Endothelial cell of umbilical vein (primary cell): ENCODE data around the gene SLC9A9. TPM values are rescaled to one million over a fixed set of nuclear protein-coding genes. Genes with fewer than 3 reads are reported as not detected.

Source experiments
- BruUV-seq: library from RNA; stranded (reverse); fragments of 400-500 nt; replicated peaks from 2 replicates; lab custom pipeline; 2021; lab: Mats Ljungman, UMichigan
- CTCF ChIA-PET: fragments of 300-600, 350-600 bp; sonication (Branson Sonifier 250); formaldehyde crosslinking; loops from one replicate; lab custom pipeline; 2021; ENCODE audit warnings: antibody characterized with exemption, inconsistent platforms; lab: Charles Lee
- POLR2A ChIA-PET: fragments of 300-600, 350-600 bp; sonication (Branson Sonifier 250); formaldehyde crosslinking; loops from one replicate; lab custom pipeline; 2021; ENCODE audit warnings: antibody characterized with exemption, inconsistent platforms; lab: Charles Lee
- DNase-seq: peaks from one replicate; pipeline ENCODE4 v3.0.0-alpha.2; 2011; ENCODE audit warnings: low read depth, low spot score
- FAIRE-seq: peaks from 2 replicates; lab custom pipeline; 2011; peaks lifted over from hg19 to GRCh38; lab: Jason Lieb, UNC
- H2AFZ ChIP-seq: 2 replicates; pipeline ENCODE4 v1.6.0; 2012; ENCODE audit warnings: low read depth, low read length, control low read depth, inconsistent platforms
- H3K27ac ChIP-seq: 2 replicates; pipeline ENCODE4 v1.5.1; 2011; ENCODE audit warnings: low read depth, mild to moderate bottlenecking, control low read depth, low read length, moderate library complexity; ENCODE audit not compliant: insufficient read depth
- H3K27me3 ChIP-seq, 2 experiments: 2 replicates each; pipeline versions ENCODE4 v1.6.0 to v1.6.1; 2011; ENCODE audit warnings: low read length in 2 of 2, mixed read lengths in 1 of 2; ENCODE audit not compliant: control insufficient read depth in 2 of 2, insufficient read depth in 2 of 2
- H3K36me3 ChIP-seq, 2 experiments: 2 replicates in 1 of 2; 3 replicates in 1 of 2; pipeline ENCODE4 v1.5.1; 2011; ENCODE audit warnings: low read length in 2 of 2, mild to moderate bottlenecking in 1 of 2, moderate library complexity in 1 of 2; ENCODE audit not compliant: control insufficient read depth in 2 of 2, insufficient read depth in 2 of 2; ENCODE audit errors: extremely low read depth in 1 of 2
- H3K4me1 ChIP-seq: 3 replicates; pipeline ENCODE4 v1.5.1; 2011; ENCODE audit warnings: mild to moderate bottlenecking, low read length; ENCODE audit not compliant: control insufficient read depth, insufficient read depth; ENCODE audit errors: extremely low read depth
- H3K4me2 ChIP-seq: 2 replicates; pipeline ENCODE4 v1.6.1; 2011; ENCODE audit warnings: low read length, control low read depth, mixed read lengths; ENCODE audit not compliant: insufficient read depth
- H3K4me3 ChIP-seq, 3 experiments: fragments of 200-600 bp in 1 of 3; sonication (generic), shearing (Covaris generic) in 1 of 3; replicated peaks in 1 of 3; 2 replicates each; pipeline ENCODE4 v1.5.1; 2011 to 2016; ENCODE audit warnings: control low read depth in 3 of 3, low read length in 3 of 3, mild to moderate bottlenecking in 2 of 3, inconsistent platforms in 1 of 3, low read depth in 1 of 3, moderate library complexity in 1 of 3; ENCODE audit not compliant: insufficient read depth in 1 of 3
- H3K79me2 ChIP-seq: 2 replicates; pipeline ENCODE4 v1.6.0; 2012; ENCODE audit warnings: low read length, inconsistent platforms; ENCODE audit not compliant: control insufficient read depth, insufficient read depth
- H3K9ac ChIP-seq: replicated peaks from 2 replicates; pipeline ENCODE3; 2011; ENCODE audit warnings: low read length, control low read depth; ENCODE audit not compliant: insufficient read depth; ENCODE audit errors: extremely low read depth
- H3K9me1 ChIP-seq: replicated peaks from 3 replicates; pipeline ENCODE4 v1.6.0; 2011; ENCODE audit warnings: mild to moderate bottlenecking, low read length; ENCODE audit not compliant: control insufficient read depth, insufficient read depth; ENCODE audit errors: extremely low read depth
- H3K9me3 ChIP-seq: replicated peaks from 2 replicates; pipeline ENCODE4 v1.5.1; 2012; ENCODE audit warnings: low read length, inconsistent platforms; ENCODE audit not compliant: control insufficient read depth, insufficient read depth
- H4K20me1 ChIP-seq: replicated peaks from 2 replicates; pipeline ENCODE3; 2011; ENCODE audit warnings: mild to moderate bottlenecking, low read length; ENCODE audit not compliant: control insufficient read depth, insufficient read depth; ENCODE audit errors: extremely low read depth
- EZH2 ChIP-seq: IDR thresholded peaks from 2 replicates; pipeline ENCODE4 v1.6.1; 2012; ENCODE audit warnings: borderline replicate concordance, low read depth, mild to moderate bottlenecking, moderate library complexity, low read length, inconsistent platforms; ENCODE audit not compliant: severe bottlenecking
- FOS ChIP-seq: IDR thresholded peaks from 2 replicates; pipeline ENCODE4 v1.6.1; 2011; ENCODE audit warnings: mild to moderate bottlenecking, low read length, moderate library complexity, borderline replicate concordance; ENCODE audit not compliant: insufficient read depth
- GATA2 ChIP-seq: IDR thresholded peaks from 2 replicates; pipeline ENCODE4 v1.7.0; 2011; ENCODE audit warnings: low read depth, mild to moderate bottlenecking, moderate library complexity, mixed read lengths, low read length; ENCODE audit not compliant: insufficient read length, insufficient read depth
- JUN ChIP-seq: IDR thresholded peaks from 2 replicates; pipeline ENCODE4 v1.6.1; 2011; ENCODE audit warnings: borderline replicate concordance, low read depth; ENCODE audit not compliant: insufficient read length, insufficient read depth
- MYC ChIP-seq: IDR thresholded peaks from one replicate; pipeline ENCODE4 v1.6.1; 2011; ENCODE audit warnings: mild to moderate bottlenecking, low read depth, low read length
- POLR2A ChIP-seq: IDR thresholded peaks from 2 replicates; pipeline ENCODE4 v1.6.1; 2012; ENCODE audit warnings: low read depth, mild to moderate bottlenecking, control low read depth, low read length
- POLR2AphosphoS5 ChIP-seq: IDR thresholded peaks from 2 replicates; pipeline ENCODE4 v1.6.1; 2012; ENCODE audit warnings: low read depth, mild to moderate bottlenecking, control low read depth, low read length, moderate library complexity; ENCODE audit not compliant: insufficient read depth
- dilution Hi-C: fragments of 300-500 bp; cut with MboI; formaldehyde crosslinking; loops from one replicate; pipeline ENCODE4 v1.15.0; 2019; ENCODE audit warnings: low sequenced_read_pairs; ENCODE audit not compliant: extremely low pct_ligation_motif_present
- intact Hi-C: fragments of 100-400 bp; cut with micrococcal nuclease; formaldehyde crosslinking; loops from one replicate; pipeline ENCODE4 v1.10.0; 2022
- polyA plus RNA-seq, 4 experiments: library from polyadenylated mRNA; depleted of rRNA in 3 of 4; stranded (reverse) in 3 of 4; unstranded in 1 of 4; fragments of >200 nt; gene quantifications; 2 replicates each; pipeline versions ENCODE4 v1.2.1 to v1.2.3, GENCODE V29; 2011 to 2012; ENCODE audit warnings: missing spikeins in 1 of 4
- total RNA-seq: library from RNA; stranded (reverse); gene quantifications from 2 replicates; pipeline ENCODE4 v1.2.3, GENCODE V29; 2021
- TF ChIP-seq, protein P1 (sequence below), 2 donors: IDR thresholded peaks; 1 replicate in 1 of 2; 2 replicates in 1 of 2; pipeline ENCODE4 v1.5.1; 2011; ENCODE audit warnings: low read length in 2 of 2, mild to moderate bottlenecking in 2 of 2, moderate library complexity in 2 of 2, control low read depth in 1 of 2, inconsistent platforms in 1 of 2, low read depth in 1 of 2; ENCODE audit not compliant: insufficient read depth in 1 of 2; ENCODE audit errors: extremely low read depth in 1 of 2
- TF ChIP-seq, protein P2 (sequence below): IDR thresholded peaks from 2 replicates; pipeline ENCODE4 v1.6.1; 2011; ENCODE audit not compliant: insufficient read depth, insufficient read length

SLC9A9 gene
- total and polyA plus RNA-seq, 2 donors (not counting 3 experiments of a cell fraction or from before 2014, with no cell fraction given) = 1.5 to 1.8 TPM

DNA sequence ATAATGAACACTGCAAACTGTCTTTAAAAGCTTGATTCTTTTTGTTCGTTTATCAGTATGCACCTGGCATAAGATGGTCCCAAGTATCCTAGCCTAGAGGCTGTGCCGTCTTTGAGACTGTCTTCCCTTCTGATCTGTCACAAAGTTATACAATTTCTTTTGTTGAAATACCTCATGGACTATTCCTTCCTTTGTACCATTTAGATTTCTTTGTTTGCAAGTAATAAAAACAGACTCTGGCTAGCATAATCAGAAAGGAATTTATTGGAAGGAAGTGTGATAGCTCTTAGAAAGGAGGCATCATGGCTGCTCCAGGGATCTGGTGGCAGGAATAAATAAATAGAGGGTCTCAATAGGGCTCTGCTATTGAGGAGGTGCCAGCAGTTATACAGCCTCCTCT, 280.4 kb downstream of the SLC9A9 start:
- Histone ChIP-seq H3K9me3 (no peaks in the 10 kb centered on the region), H3K4me1 (peaks cover 10% of the 10 kb centered on the region), H2AFZ (peak overlapping the region; percentile 93), H3K9me1 (no peaks in the 10 kb centered on the region), H3K27me3 (no peaks in the 10 kb centered on the region), H3K4me3 (no peak overlapping the region), H3K4me2 (no peak overlapping the region), H3K9ac (no peak overlapping the region), H3K79me2 (no peaks in the 10 kb centered on the region), H3K36me3 (no peaks in the 10 kb centered on the region), H3K27ac (peak overlapping the region; percentile 41), H4K20me1 (no peaks in the 10 kb centered on the region)
- TF ChIP-seq JUN (no peak), POLR2AphosphoS5 (no peak), GATA2 (no peak), EZH2 (no peak), POLR2A (no peak), MYC (no peak), FOS (no peak)
- TF ChIP-seq, protein P1, sequence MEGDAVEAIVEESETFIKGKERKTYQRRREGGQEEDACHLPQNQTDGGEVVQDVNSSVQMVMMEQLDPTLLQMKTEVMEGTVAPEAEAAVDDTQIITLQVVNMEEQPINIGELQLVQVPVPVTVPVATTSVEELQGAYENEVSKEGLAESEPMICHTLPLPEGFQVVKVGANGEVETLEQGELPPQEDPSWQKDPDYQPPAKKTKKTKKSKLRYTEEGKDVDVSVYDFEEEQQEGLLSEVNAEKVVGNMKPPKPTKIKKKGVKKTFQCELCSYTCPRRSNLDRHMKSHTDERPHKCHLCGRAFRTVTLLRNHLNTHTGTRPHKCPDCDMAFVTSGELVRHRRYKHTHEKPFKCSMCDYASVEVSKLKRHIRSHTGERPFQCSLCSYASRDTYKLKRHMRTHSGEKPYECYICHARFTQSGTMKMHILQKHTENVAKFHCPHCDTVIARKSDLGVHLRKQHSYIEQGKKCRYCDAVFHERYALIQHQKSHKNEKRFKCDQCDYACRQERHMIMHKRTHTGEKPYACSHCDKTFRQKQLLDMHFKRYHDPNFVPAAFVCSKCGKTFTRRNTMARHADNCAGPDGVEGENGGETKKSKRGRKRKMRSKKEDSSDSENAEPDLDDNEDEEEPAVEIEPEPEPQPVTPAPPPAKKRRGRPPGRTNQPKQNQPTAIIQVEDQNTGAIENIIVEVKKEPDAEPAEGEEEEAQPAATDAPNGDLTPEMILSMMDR (IDR thresholded peaks at IDR 0.05; ENCODE audit: extremely low read depth in 1 of 2, insufficient read depth in 1 of 2, low read depth in 1 of 2, low read length in 2 of 2) = no peak
- TF ChIP-seq, protein P2, sequence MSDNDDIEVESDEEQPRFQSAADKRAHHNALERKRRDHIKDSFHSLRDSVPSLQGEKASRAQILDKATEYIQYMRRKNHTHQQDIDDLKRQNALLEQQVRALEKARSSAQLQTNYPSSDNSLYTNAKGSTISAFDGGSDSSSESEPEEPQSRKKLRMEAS = no peak
- ChIA-PET POLR2A (no interaction called here), CTCF (interaction anchor here (0.7 to 1.4 kb wide), 4 partner anchors 9 to 23 kb away, joined by 3 to 4 read pairs (median 3); no protein-coding TSS in a partner anchor)
- dilution Hi-C loops (no loop called here), intact Hi-C loops (no loop called here)
- BruUV-seq = no TSS peak
- FAIRE-seq (peak; percentile 66), DNase-seq (peak; percentile 54)
